ENCODE measurements around the gene CPN1.

DNA sequence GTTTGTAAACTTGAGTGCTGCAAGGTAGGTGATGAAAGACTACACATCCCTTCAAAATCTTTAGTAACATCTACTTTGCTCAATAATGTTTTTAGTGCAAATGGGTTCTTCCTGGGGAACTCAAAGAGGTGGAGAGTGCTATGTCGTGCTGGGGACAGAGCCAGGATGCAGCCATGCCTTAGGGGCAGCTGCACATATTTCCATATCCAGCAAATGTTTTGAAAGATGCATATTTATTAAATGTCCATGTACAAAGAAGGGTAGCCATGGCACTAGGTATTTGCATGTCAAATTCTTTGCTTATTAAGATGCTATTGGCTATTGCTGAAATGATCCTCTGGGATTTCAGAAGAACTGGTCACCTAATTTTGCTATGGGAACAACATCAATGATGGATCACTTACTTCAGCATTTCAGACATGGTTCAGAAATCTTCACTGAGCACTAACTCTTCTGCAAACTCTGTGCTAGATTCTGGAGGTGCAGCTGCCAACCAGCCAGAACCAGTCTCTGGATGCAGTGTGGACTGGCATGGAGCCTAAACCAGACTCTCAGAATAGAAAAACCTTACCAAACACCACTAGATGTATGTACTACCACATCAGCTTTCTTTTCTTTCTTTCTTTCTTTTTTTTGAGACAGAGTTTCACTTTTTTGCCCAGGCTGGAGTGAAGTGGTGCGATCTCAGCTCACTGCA lies 40.2 kb downstream of the CPN1 start:
- TF ChIP-seq CTCF (conservative IDR thresholded peaks at IDR 0.05; ENCODE audit: low read length) = no peak
- no peak for TF ChIP-seq EZH2phosphoT487 (IDR thresholded peaks at IDR 0.05; ENCODE audit: borderline replicate concordance)
